Kidney (tissue), 14 donors: ENCODE results near the gene UNC13C. TPM values are rescaled to one million over a fixed set of nuclear protein-coding genes. Genes with fewer than 3 reads are reported as not detected.

ENCODE experiments used
- DNase-seq, 5 donors: peaks; one replicate each; pipeline ENCODE4 v3.0.0-alpha.2; 2013 to 2020
- FAIRE-seq: peaks from 2 replicates; lab custom pipeline; 2012; peaks lifted over from hg19 to GRCh38; lab: Jason Lieb, UNC
- H3K27ac ChIP-seq, 2 donors: one replicate each; pipeline ENCODE4 v1.7.0; 2013; ENCODE audit warnings: low read depth in 2 of 2, low read length in 2 of 2, inconsistent platforms in 1 of 2
- H3K27me3 ChIP-seq: one replicate; pipeline ENCODE4 v1.7.1; 2013; ENCODE audit warnings: low read length, inconsistent platforms; ENCODE audit not compliant: control insufficient read depth, insufficient read depth
- H3K36me3 ChIP-seq, 3 donors: one replicate each; pipeline versions ENCODE4 v1.7.0 to v1.7.1; 2013; ENCODE audit warnings: low read length in 3 of 3, control low read depth in 1 of 3, inconsistent platforms in 1 of 3; ENCODE audit not compliant: insufficient read depth in 3 of 3, control insufficient read depth in 2 of 3
- H3K4me1 ChIP-seq, 3 donors: one replicate each; pipeline versions ENCODE4 v1.7.0 to v1.7.1; 2013; ENCODE audit warnings: low read length in 3 of 3, inconsistent platforms in 1 of 3, low read depth in 1 of 3; ENCODE audit not compliant: control insufficient read depth in 2 of 3, insufficient read depth in 2 of 3
- H3K4me3 ChIP-seq, 3 donors: one replicate each; pipeline versions ENCODE4 v1.7.0 to v1.8.1; 2013; ENCODE audit warnings: low read length in 3 of 3, control low read depth in 1 of 3, inconsistent platforms in 1 of 3
- H3K9ac ChIP-seq, 3 donors: one replicate each; pipeline versions ENCODE4 v1.7.0 to v1.7.1; 2013; ENCODE audit warnings: low read length in 3 of 3, control low read depth in 1 of 3, inconsistent platforms in 1 of 3
- H3K9me3 ChIP-seq, 3 donors: one replicate each; pipeline versions ENCODE4 v1.7.0 to v1.7.1; 2013; ENCODE audit warnings: low read length in 3 of 3, control low read depth in 1 of 3, inconsistent platforms in 1 of 3; ENCODE audit not compliant: control insufficient read depth in 2 of 3, insufficient read depth in 1 of 3
- intact Hi-C: fragments of 100-400 bp; cut with DNase I; formaldehyde crosslinking; loops from one replicate; pipeline ENCODE4 v1.11.1; 2022
- polyA plus RNA-seq: library from polyadenylated mRNA; stranded (reverse); fragments of 350-450 nt; fragmentation: Illumina TruSeq; extraction: RNeasy Lipid Tissue Mini Kit (QIAGEN cat#74804); gene quantifications from one replicate; pipeline ENCODE4 v1.2.3, GENCODE V29; 2014; ENCODE audit warnings: low read depth, low replicate concordance; ENCODE audit not compliant: insufficient read depth
- total RNA-seq: library from RNA; stranded (reverse); fragmentation: NEBNext Ultra II Directional; extraction: Animal tissue kit (Norgen Biotek cat#: 25700); gene quantifications from one replicate; pipeline ENCODE4 v1.2.1, GENCODE V29; 2021
- TF ChIP-seq, protein P1 (sequence below): IDR thresholded peaks from 3 replicates; pipeline ENCODE4 v1.5.1; 2012; ENCODE audit warnings: mild to moderate bottlenecking, moderate library complexity, borderline replicate concordance; ENCODE audit not compliant: insufficient read depth; ENCODE audit errors: extremely low read depth
- donor health status: control.
- donor health status: control.
- donor health status: control.
- donor health status: control.
- donor health status: control.
- donor health status: DM: yes; HTN: yes; CAD: no.
- donor health status: Normal renal cell carcinoma (clear cell type).

Gene UNC13C
- total and polyA plus RNA-seq, 2 donors from 2014 or later, result 0.19 to 0.45 TPM

DNA sequence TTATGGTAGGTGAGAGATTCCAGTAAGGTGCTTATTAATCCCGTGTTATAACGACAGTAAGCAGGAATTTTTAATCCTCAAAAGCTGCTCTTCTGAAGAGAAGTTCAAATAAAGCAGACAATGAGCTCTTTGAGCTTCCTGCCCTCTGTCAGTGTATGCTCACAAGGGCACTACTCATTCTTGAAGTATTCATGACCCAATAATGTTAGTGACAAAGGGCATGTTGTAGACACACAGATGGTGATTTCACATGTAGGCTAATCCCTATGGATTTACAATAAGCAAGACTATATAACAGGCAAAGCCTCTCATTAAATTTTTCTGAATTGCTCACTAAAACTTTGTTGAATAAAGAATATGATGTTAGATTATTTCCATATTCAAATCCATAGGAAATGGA is 639.9 kb downstream of the UNC13C start:
- intact Hi-C loops, result no loop called here
- no peak for FAIRE-seq
- Histone ChIP-seq H3K4me3 (no peak overlapping the region), H3K9me3 (no peaks in the 10 kb centered on the region), H3K27me3 (no peaks in the 10 kb centered on the region), H3K36me3 (no peaks in the 10 kb centered on the region), H3K27ac (no peak overlapping the region), H3K9ac (no peak overlapping the region), H3K4me1 (no peaks in the 10 kb centered on the region)
- no peak for DNase-seq
- TF ChIP-seq, protein P1, sequence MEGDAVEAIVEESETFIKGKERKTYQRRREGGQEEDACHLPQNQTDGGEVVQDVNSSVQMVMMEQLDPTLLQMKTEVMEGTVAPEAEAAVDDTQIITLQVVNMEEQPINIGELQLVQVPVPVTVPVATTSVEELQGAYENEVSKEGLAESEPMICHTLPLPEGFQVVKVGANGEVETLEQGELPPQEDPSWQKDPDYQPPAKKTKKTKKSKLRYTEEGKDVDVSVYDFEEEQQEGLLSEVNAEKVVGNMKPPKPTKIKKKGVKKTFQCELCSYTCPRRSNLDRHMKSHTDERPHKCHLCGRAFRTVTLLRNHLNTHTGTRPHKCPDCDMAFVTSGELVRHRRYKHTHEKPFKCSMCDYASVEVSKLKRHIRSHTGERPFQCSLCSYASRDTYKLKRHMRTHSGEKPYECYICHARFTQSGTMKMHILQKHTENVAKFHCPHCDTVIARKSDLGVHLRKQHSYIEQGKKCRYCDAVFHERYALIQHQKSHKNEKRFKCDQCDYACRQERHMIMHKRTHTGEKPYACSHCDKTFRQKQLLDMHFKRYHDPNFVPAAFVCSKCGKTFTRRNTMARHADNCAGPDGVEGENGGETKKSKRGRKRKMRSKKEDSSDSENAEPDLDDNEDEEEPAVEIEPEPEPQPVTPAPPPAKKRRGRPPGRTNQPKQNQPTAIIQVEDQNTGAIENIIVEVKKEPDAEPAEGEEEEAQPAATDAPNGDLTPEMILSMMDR, result no peak

DNA sequence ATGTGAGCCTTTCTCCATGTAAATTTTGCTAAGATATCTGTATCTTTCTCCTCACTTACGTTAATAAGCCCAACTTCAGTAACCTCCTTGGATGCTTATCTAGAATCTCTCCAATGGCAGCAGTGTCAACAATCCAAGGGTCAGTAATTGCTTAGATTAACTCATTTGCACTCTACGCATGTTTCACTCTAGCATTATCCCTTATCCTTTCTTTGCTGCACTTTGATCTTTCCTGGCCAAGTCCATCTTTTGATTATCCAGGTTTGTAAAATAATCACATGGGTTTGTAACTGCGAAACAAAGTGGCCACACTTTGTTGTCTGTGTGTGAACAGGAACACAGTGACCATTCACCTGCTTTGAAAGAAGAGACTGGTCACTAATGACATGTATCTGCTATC is 640.9 kb downstream of the UNC13C start:
- Histone ChIP-seq H3K9me3 (no peaks in the 10 kb centered on the region), H3K4me1 (no peaks in the 10 kb centered on the region), H3K27ac (no peak overlapping the region), H3K4me3 (no peak overlapping the region), H3K9ac (no peak overlapping the region), H3K36me3 (no peaks in the 10 kb centered on the region), H3K27me3 (no peaks in the 10 kb centered on the region)
- FAIRE-seq, result no peak
- TF ChIP-seq, protein P1, result no peak
- intact Hi-C loops, result no loop called here
- DNase-seq, result no peak

DNA sequence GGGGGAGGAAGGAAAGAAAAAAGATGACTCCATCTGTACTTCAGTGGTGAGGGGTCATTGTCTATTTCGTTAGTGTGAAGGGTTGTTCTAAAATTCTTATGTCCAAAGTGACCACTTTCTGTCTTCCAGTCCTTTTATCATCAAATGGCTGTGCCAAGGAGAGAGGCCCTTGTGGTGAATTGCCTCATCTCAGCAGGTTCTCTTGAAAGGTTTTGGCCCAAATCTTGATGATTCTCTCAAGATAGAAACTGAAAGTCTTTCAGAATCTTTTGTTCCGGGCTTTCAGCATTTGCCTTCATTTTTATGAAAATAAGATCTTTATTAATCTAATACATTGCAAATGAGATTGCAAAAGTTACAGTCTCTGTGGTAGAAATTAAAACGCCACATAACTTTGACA is 642.7 kb downstream of the UNC13C start:
- DNase-seq (no peak), FAIRE-seq (no peak)
- Histone ChIP-seq H3K27me3 (no peaks in the 10 kb centered on the region), H3K4me1 (no peaks in the 10 kb centered on the region), H3K9me3 (no peaks in the 10 kb centered on the region), H3K4me3 (no peak overlapping the region), H3K27ac (no peak overlapping the region), H3K9ac (no peak overlapping the region), H3K36me3 (no peaks in the 10 kb centered on the region)
- intact Hi-C loops, result no loop called here
- TF ChIP-seq, protein P1, result no peak

DNA sequence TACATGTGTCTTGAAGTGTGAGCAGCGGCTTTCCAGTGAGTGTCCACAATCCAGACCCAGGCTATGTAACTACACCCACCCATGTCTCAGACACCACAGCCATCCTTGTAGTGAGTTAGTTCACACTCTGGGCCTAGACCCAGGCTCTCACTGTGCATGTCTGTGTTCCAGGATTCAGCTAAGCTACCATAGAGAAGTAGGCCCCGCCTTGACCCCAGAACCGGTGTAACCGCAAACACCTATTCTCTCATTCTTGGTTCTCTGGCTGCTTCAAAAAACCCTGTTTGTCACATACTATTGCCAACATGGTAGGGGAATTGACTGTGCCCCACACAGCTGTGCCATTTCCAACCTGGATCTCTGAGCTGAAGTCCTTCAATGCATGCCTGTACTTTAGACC is 657.9 kb downstream of the UNC13C start:
- H3K9ac ChIP-seq, result no peak overlapping the region
- H3K27me3 ChIP-seq, result no peaks in the 10 kb centered on the region
- TF ChIP-seq, protein P1, result no peak
- peaks cover 0 to 7% (median 0%) of the 10 kb centered on the region in 3 donors for H3K9me3 ChIP-seq
- no peak overlapping the region for H3K27ac ChIP-seq
- no peak for FAIRE-seq
- no peak for DNase-seq
- H3K4me1 ChIP-seq, result no peaks in the 10 kb centered on the region
- H3K36me3 ChIP-seq, result no peaks in the 10 kb centered on the region
- no peak overlapping the region for H3K4me3 ChIP-seq
- intact Hi-C loops, result no loop called here
